ENCODE measurements around the gene ZNF692.
"Not testable (repeated sequence)": the region's sequence is repeated elsewhere in the genome, so short reads cannot be mapped to it uniquely, and the experiment has no call there.

GRCh38 chr1:248882427-248882826 lies 23.5 kb upstream of the ZNF692 start:
- TF ChIP-seq, protein P1, sequence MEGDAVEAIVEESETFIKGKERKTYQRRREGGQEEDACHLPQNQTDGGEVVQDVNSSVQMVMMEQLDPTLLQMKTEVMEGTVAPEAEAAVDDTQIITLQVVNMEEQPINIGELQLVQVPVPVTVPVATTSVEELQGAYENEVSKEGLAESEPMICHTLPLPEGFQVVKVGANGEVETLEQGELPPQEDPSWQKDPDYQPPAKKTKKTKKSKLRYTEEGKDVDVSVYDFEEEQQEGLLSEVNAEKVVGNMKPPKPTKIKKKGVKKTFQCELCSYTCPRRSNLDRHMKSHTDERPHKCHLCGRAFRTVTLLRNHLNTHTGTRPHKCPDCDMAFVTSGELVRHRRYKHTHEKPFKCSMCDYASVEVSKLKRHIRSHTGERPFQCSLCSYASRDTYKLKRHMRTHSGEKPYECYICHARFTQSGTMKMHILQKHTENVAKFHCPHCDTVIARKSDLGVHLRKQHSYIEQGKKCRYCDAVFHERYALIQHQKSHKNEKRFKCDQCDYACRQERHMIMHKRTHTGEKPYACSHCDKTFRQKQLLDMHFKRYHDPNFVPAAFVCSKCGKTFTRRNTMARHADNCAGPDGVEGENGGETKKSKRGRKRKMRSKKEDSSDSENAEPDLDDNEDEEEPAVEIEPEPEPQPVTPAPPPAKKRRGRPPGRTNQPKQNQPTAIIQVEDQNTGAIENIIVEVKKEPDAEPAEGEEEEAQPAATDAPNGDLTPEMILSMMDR (IDR thresholded peaks at IDR 0.05; ENCODE audit: borderline replicate concordance, extremely low read depth, low read length, poor library complexity, severe bottlenecking): not testable (repeated sequence)
- TF ChIP-seq EZH2 (IDR thresholded peaks at IDR 0.05; ENCODE audit: borderline replicate concordance, low read depth, low read length, severe bottlenecking): not testable (repeated sequence)
